Gastrocnemius medialis (tissue), 4 donors: Measurements from ENCODE around the gene CIITA.

Experiments
- CTCF ChIP-seq, 5 experiments: fragments of 450-650 bp in 3 of 5; fragments of 200-600 bp in 2 of 5; sonication (generic) in 2 of 5; IDR thresholded peaks in 4 of 5; conservative IDR thresholded peaks in 1 of 5; 1 replicate in 4 of 5; 2 replicates in 1 of 5; pipeline ENCODE4 v1.5.1; 2016 to 2019; ENCODE audit warnings: antibody characterized with exemption in 5 of 5, mild to moderate bottlenecking in 3 of 5, moderate library complexity in 3 of 5
- POLR2A ChIP-seq, 2 donors: fragments of 450-650 bp; IDR thresholded peaks; one replicate each; pipeline ENCODE4 v1.6.1; 2017; ENCODE audit warnings: antibody characterized with exemption in 2 of 2, mild to moderate bottlenecking in 2 of 2, moderate library complexity in 2 of 2

- TF ChIP-seq POLR2A (IDR thresholded peaks at IDR 0.05) (no peak), CTCF (IDR thresholded peaks at IDR 0.05 in 4 of 5, conservative IDR thresholded peaks at IDR 0.05 in 1 of 5) (no peak)
Observed at GRCh38 chr16:10916534-10916933, 39.5 kb downstream of the CIITA start.
